BJ (cell line): ENCODE results near the gene SYPL2. TPM values are rescaled to one million over a fixed set of nuclear protein-coding genes. Genes with fewer than 3 reads are reported as not detected.
"Not testable (repeated sequence)": the region's sequence is repeated elsewhere in the genome, so short reads cannot be mapped to it uniquely, and the experiment has no call there.

Experiments used
- CTCF ChIA-PET: fragments of 350-600 bp; formaldehyde crosslinking; extraction: SDS; loops from one replicate; lab custom pipeline; 2021; ENCODE audit warnings: antibody characterized with exemption, inconsistent platforms; lab: Yijun Ruan, JAX
- POLR2A ChIA-PET: fragments of 300-600 bp; sonication (Branson Sonifier 250); formaldehyde crosslinking; extraction: SDS; loops from one replicate; lab custom pipeline; 2021; ENCODE audit warnings: antibody characterized with exemption; lab: Charles Lee
- DNase-seq: peaks from one replicate; pipeline ENCODE4 v3.0.0-alpha.2; 2011; ENCODE audit warnings: low read depth
- H3K27me3 ChIP-seq: 2 replicates; pipeline ENCODE4 v1.6.0; 2011; ENCODE audit warnings: low read length; ENCODE audit not compliant: control insufficient read depth, insufficient read depth
- H3K36me3 ChIP-seq: 2 replicates; pipeline ENCODE4 v1.5.1; 2011; ENCODE audit warnings: low read length; ENCODE audit not compliant: control insufficient read depth, insufficient read depth
- H3K4me3 ChIP-seq: 2 replicates; pipeline ENCODE4 v1.5.1; 2011; ENCODE audit warnings: low read depth, mild to moderate bottlenecking, control low read depth, low read length
- CTCF ChIP-seq: IDR thresholded peaks from 2 replicates; pipeline ENCODE4 v1.5.1; 2011; ENCODE audit warnings: low read depth, mild to moderate bottlenecking, control low read depth, inconsistent platforms, low read length, moderate library complexity; ENCODE audit not compliant: insufficient read depth
- polyA plus RNA-seq: library from polyadenylated mRNA; depleted of rRNA; stranded (reverse); fragments of >200 nt; gene quantifications from 2 replicates; pipeline ENCODE4 v1.2.3, GENCODE V29; 2011

The SYPL2 gene
- polyA plus RNA-seq, 1 experiment: 73.1 TPM

- no peak for DNase-seq
- TF ChIP-seq CTCF: no peak
- Histone ChIP-seq H3K36me3 (peaks cover 2% of the 10 kb centered on the region), H3K27me3 (no peaks in the 10 kb centered on the region), H3K4me3 (no peak overlapping the region)
- ChIA-PET CTCF (interaction anchor here (0.7 to 1.8 kb wide), 6 partner anchors 17 to 382 kb away, joined by 3 to 7 read pairs (median 4); partner anchors contain the start of gene SORT1), POLR2A (interaction anchor here (0.6 to 0.7 kb wide), 2 partner anchors 43 to 57 kb away, joined by 3 to 5 read pairs; partner anchors contain the start of gene PSMA5)
These were observed 2.6 kb downstream of the SYPL2 start for GRCh38 chr1:109468903-109469302.

DNA sequence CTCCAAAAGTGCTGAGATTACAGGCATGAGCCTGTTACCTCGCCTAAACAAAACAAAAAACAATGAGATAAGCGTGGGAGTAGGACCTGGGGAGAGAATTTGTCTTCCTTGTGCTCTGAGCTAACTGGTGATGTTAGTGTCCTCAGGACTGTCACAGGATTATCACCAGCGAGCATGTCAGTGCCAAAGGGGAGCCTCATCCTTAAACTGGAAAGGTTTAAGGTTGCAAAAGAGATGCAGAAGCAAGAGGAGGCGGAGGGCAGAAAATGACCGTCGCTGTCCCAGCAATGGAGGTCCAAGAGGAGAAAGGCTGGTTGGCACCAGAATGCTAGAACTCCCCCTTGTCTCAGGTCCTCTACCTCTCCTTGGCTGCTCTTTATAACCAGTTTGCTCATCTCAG lies 3.9 kb downstream of the SYPL2 start:
- Histone ChIP-seq H3K27me3 (no peaks in the 10 kb centered on the region), H3K4me3 (no peak overlapping the region), H3K36me3 (peaks cover 2% of the 10 kb centered on the region)
- POLR2A ChIA-PET: interaction anchor here (0.5 kb wide), 1 partner anchor 25 kb away, joined by 6 read pairs; no protein-coding TSS in a partner anchor
- CTCF ChIA-PET: interaction anchor here (0.6 to 1.8 kb wide), 4 partner anchors 8 to 669 kb away, joined by 3 to 6 read pairs (median 4); partner anchors contain the start of gene SORT1
- no peak for TF ChIP-seq CTCF
- DNase-seq: no peak

DNA sequence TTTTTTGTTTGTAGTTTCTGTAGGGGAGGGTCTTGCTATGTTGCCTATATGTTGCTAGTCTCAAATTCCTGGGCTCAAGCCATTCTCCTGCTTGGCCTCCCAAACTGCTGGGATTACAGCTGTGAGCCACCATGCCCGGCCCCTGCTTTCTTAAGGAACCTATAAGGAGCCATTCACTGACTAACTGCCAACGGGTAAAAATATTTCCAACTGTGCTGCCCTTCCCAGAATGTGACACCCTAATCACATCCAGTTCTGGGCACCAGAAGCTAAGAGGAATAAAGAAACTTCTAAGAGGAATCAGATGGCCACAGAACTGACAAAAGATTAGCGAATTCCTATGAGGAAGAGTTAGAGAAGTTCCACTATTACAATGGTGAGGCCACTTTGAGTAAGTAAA lies 6.4 kb downstream of the SYPL2 start:
- ChIA-PET POLR2A (no interaction called here), CTCF (no interaction called here)
- DNase-seq: no peak
- H3K4me3 ChIP-seq: no peak overlapping the region
- peaks cover 11% of the 10 kb centered on the region for H3K36me3 ChIP-seq
- no peaks in the 10 kb centered on the region for H3K27me3 ChIP-seq
- TF ChIP-seq CTCF: no peak

- H3K4me3 ChIP-seq, POLR2A ChIA-PET, DNase-seq, H3K27me3 ChIP-seq: not testable (repeated sequence)
- peaks cover 16% of the 10 kb centered on the region for H3K36me3 ChIP-seq
- CTCF ChIA-PET: interaction anchor here (0.7 kb wide), 1 partner anchor 24 kb away, joined by 5 read pairs; no protein-coding TSS in a partner anchor
These were observed 7.1 kb downstream of the SYPL2 start for GRCh38 chr1:109473284-109474057.

- DNase-seq: no peak
- Histone ChIP-seq H3K27me3 (no peaks in the 10 kb centered on the region), H3K4me3 (no peak overlapping the region), H3K36me3 (peaks cover 20% of the 10 kb centered on the region)
- TF ChIP-seq CTCF: no peak
- ChIA-PET POLR2A (no interaction called here), CTCF (no interaction called here)
These were observed 8.4 kb downstream of the SYPL2 start for GRCh38 chr1:109474697-109475096.
